MCF 10A (cell line): Measurements from ENCODE around the gene TMEM170A. TPM values are rescaled to one million over a fixed set of nuclear protein-coding genes. Genes with fewer than 3 reads are reported as not detected.

Experiments used
- BruUV-seq: library from RNA; stranded (reverse); fragments of 400-500 nt; replicated peaks from 2 replicates; lab custom pipeline; 2021; lab: Mats Ljungman, UMichigan
- CTCF ChIA-PET: fragments of 300-600 bp; sonication (Branson Sonifier 250); formaldehyde crosslinking; extraction: SDS; loops from one replicate; lab custom pipeline; 2021; ENCODE audit warnings: antibody characterized with exemption, inconsistent platforms; lab: Yijun Ruan, JAX
- POLR2A ChIA-PET: fragments of 300-600, 350-650 bp; sonication (Branson Sonifier 250); formaldehyde crosslinking; extraction: SDS; loops from one replicate; lab custom pipeline; 2020; ENCODE audit warnings: antibody characterized with exemption, inconsistent platforms; lab: Yijun Ruan, JAX
- DNase-seq: peaks from one replicate; pipeline ENCODE4 v3.0.0-alpha.2; 2018; ENCODE audit not compliant: unreplicated experiment
- H3K27ac Mint-ChIP-seq: one replicate; pipeline ENCODE4 v1.8.0; 2022; ENCODE audit warnings: mild to moderate bottlenecking, low read depth, mixed read lengths; ENCODE audit not compliant: unreplicated experiment
- H3K27me3 Mint-ChIP-seq: one replicate; pipeline ENCODE4 v1.8.0; 2022; ENCODE audit warnings: mixed read lengths; ENCODE audit not compliant: insufficient read depth, unreplicated experiment
- H3K36me3 Mint-ChIP-seq: one replicate; pipeline ENCODE4 v1.8.0; 2022; ENCODE audit warnings: mild to moderate bottlenecking, moderate library complexity, mixed read lengths; ENCODE audit not compliant: insufficient read depth, unreplicated experiment
- H3K4me1 Mint-ChIP-seq: one replicate; pipeline ENCODE4 v1.8.0; 2022; ENCODE audit warnings: mixed read lengths; ENCODE audit not compliant: insufficient read depth, unreplicated experiment
- H3K4me3 Mint-ChIP-seq: one replicate; pipeline ENCODE4 v1.8.0; 2022; ENCODE audit warnings: mild to moderate bottlenecking, moderate library complexity, mixed read lengths; ENCODE audit not compliant: unreplicated experiment
- H3K9me3 Mint-ChIP-seq: one replicate; pipeline ENCODE4 v1.8.0; 2022; ENCODE audit warnings: mixed read lengths; ENCODE audit not compliant: unreplicated experiment
- CTCF ChIP-seq: fragments of 200-600 bp; IDR thresholded peaks from one replicate; pipeline ENCODE4 v1.8.0; 2022; ENCODE audit warnings: antibody characterized with exemption, mild to moderate bottlenecking; ENCODE audit not compliant: unreplicated experiment
- intact Hi-C: fragments of 100-400 bp; cut with micrococcal nuclease; formaldehyde crosslinking; loops from 2 replicates; pipeline ENCODE4 v1.14.1; 2022
- total RNA-seq: library from RNA; stranded (reverse); gene quantifications from 2 replicates; pipeline ENCODE4 v1.2.3, GENCODE V29; 2022

Gene TMEM170A
- total RNA-seq, 1 experiment from 2014 or later: 20.1 TPM

GRCh38 chr16:75443298-75443697 lies 21.2 kb downstream of the TMEM170A start:
- DNase-seq: no peak
- no peak overlapping the region for H3K4me3 Mint-ChIP-seq
- H3K27me3 Mint-ChIP-seq: no peaks in the 10 kb centered on the region
- CTCF ChIA-PET: interaction anchor here (1.2 to 2.0 kb wide), 2 partner anchors 10 to 20 kb away, joined by 4 to 6 read pairs; no protein-coding TSS in a partner anchor
- TF ChIP-seq CTCF: no peak
- peaks cover 17% of the 10 kb centered on the region for H3K36me3 Mint-ChIP-seq
- no TSS peak for BruUV-seq
- H3K27ac Mint-ChIP-seq: no peak overlapping the region
- H3K9me3 Mint-ChIP-seq: no peaks in the 10 kb centered on the region
- intact Hi-C loops: no loop called here
- no peaks in the 10 kb centered on the region for H3K4me1 Mint-ChIP-seq
- POLR2A ChIA-PET: interaction anchor here (0.6 kb wide), 3 partner anchors 10 to 547 kb away, joined by 3 read pairs; partner anchors contain the start of gene CFDP1

GRCh38 chr16:75433732-75434413 lies 30.6 kb downstream of the TMEM170A start:
- intact Hi-C loops: no loop called here
- Mint-ChIP-seq H3K9me3 (no peaks in the 10 kb centered on the region), H3K4me1 (peaks cover 13% of the 10 kb centered on the region), H3K4me3 (peak overlapping the region; percentile 77), H3K27ac (peak overlapping the region; percentile 86), H3K27me3 (no peaks in the 10 kb centered on the region), H3K36me3 (peaks cover 4% of the 10 kb centered on the region)
- ChIA-PET POLR2A (interaction anchor here (0.6 to 2.9 kb wide), 29 partner anchors 10 to 285 kb away, joined by 3 to 48 read pairs (median 4); partner anchors contain the start of genes ADAT1, KARS1, TERF2IP and TMEM231), CTCF (interaction anchor here (0.6 to 1.6 kb wide), 5 partner anchors 11 to 88 kb away, joined by 3 to 5 read pairs (median 3); no protein-coding TSS in a partner anchor)
- no peak for TF ChIP-seq CTCF
- peak; percentile 62 for DNase-seq
- TSS peak; percentile 90 for BruUV-seq

- Mint-ChIP-seq H3K4me1 (peaks cover 13% of the 10 kb centered on the region), H3K27me3 (no peaks in the 10 kb centered on the region), H3K9me3 (no peaks in the 10 kb centered on the region), H3K27ac (peak within 1 kb of the TSS; percentile 86), H3K4me3 (peak within 1 kb of the TSS; percentile 77), H3K36me3 (peaks cover 4% of the 10 kb centered on the region)
- DNase-seq: peak; percentile 95
- CTCF ChIA-PET: interaction anchor here (0.6 to 1.6 kb wide), 8 partner anchors 9 to 199 kb away, joined by 3 to 5 read pairs (median 3); no protein-coding TSS in a partner anchor
- POLR2A ChIA-PET: interaction anchor here (0.6 to 2.9 kb wide), 32 partner anchors 10 to 285 kb away, joined by 3 to 48 read pairs (median 4); partner anchors contain the start of genes ADAT1, KARS1, TERF2IP and TMEM231
- no TSS peak for BruUV-seq
- intact Hi-C loops: no loop called here
- no peak for TF ChIP-seq CTCF
Observed at GRCh38 chr16:75432828-75433731, 31.4 kb downstream of the TMEM170A start, which contains the start of gene CFDP1. Gene CFDP1, minus strand, starts transcription at chr16:75433503. Its CDS starts 151 bp downstream, at chr16:75433352.
